CD4-positive, alpha-beta T cell treated with Interleukin-15 for 1 hour (primary cell): ENCODE data around the gene APBA1.
"Not testable (repeated sequence)": the region's sequence is repeated elsewhere in the genome, so short reads cannot be mapped to it uniquely, and the experiment has no call there.

Source experiments
- DNase-seq: peaks from one replicate; pipeline ENCODE4 v3.0.0-alpha.2; 2020

The APBA1 gene

GRCh38 chr9:69431777-69432176, 240.4 kb downstream of the APBA1 start:
- no peak for DNase-seq

- no peak for DNase-seq
These were observed 241.0 kb downstream of the APBA1 start for GRCh38 chr9:69431203-69431602.

- DNase-seq, result no peak
These were observed 242.0 kb downstream of the APBA1 start for GRCh38 chr9:69430206-69430605.

- DNase-seq, result no peak
These were observed 242.9 kb downstream of the APBA1 start for GRCh38 chr9:69429281-69429680.

GRCh38 chr9:69428017-69428785, 244.0 kb downstream of the APBA1 start:
- DNase-seq, result no peak

GRCh38 chr9:69427286-69427685, 244.9 kb downstream of the APBA1 start:
- DNase-seq, result no peak

- no peak for DNase-seq
These were observed 246.9 kb downstream of the APBA1 start for GRCh38 chr9:69425136-69425801.

- peak; percentile 29 for DNase-seq
These were observed 250.0 kb downstream of the APBA1 start for GRCh38 chr9:69421908-69422801.

GRCh38 chr9:69420611-69421270, 251.4 kb downstream of the APBA1 start:
- no peak for DNase-seq

- no peak for DNase-seq
These were observed 259.4 kb downstream of the APBA1 start for GRCh38 chr9:69412741-69413150.

GRCh38 chr9:69411931-69412740, 260.0 kb downstream of the APBA1 start:
- no peak for DNase-seq

GRCh38 chr9:69411246-69411645, 260.9 kb downstream of the APBA1 start:
- DNase-seq, result no peak

- not testable (repeated sequence) for DNase-seq
These were observed 262.2 kb downstream of the APBA1 start for GRCh38 chr9:69409936-69410335.

GRCh38 chr9:69400470-69400869, 271.7 kb downstream of the APBA1 start:
- no peak for DNase-seq

- DNase-seq, result no peak
These were observed 274.6 kb downstream of the APBA1 start for GRCh38 chr9:69397384-69398214.

- DNase-seq, result no peak
These were observed 275.4 kb downstream of the APBA1 start for GRCh38 chr9:69396759-69397158.

- DNase-seq, result no peak
These were observed 276.5 kb downstream of the APBA1 start for GRCh38 chr9:69395718-69396117.

- no peak for DNase-seq
These were observed 278.7 kb downstream of the APBA1 start for GRCh38 chr9:69393425-69393824.

GRCh38 chr9:69392826-69393225, 279.3 kb downstream of the APBA1 start:
- DNase-seq, result no peak

- DNase-seq, result no peak
These were observed 280.2 kb downstream of the APBA1 start for GRCh38 chr9:69391946-69392345.

GRCh38 chr9:69391487-69391886, 280.7 kb downstream of the APBA1 start:
- no peak for DNase-seq
